Activated CD4-positive, CD25-positive, alpha-beta regulatory T cell (primary cell): ENCODE results near the gene CCL26.
"Not testable (repeated sequence)": the region's sequence is repeated elsewhere in the genome, so short reads cannot be mapped to it uniquely, and the experiment has no call there.

Experiments used
- DNase-seq, 4 experiments: peaks; one replicate each; lab custom pipeline; 2025; lab: John Stamatoyannopoulos, UW

The CCL26 gene

DNA sequence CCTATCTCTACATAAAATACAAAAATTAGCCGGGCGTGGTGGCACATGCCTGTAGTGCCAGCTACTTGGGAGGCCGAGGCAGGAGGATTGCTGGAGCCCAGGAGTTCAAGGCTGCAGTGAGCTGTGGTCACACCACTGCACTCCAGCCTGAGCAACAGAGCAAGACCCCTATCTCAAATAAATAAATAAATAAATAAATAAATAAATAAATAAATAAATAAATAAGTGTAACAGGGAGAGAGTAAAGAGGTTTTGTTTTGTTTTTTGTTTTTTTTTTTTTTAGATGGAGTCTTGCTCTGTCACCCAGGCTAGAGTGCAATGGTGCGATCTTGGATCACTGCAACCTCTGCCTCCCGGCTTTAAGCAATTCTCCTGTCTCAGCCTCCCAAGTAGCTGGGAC, 20.6 kb upstream of the CCL26 start:
- DNase-seq = not testable (repeated sequence)

DNA sequence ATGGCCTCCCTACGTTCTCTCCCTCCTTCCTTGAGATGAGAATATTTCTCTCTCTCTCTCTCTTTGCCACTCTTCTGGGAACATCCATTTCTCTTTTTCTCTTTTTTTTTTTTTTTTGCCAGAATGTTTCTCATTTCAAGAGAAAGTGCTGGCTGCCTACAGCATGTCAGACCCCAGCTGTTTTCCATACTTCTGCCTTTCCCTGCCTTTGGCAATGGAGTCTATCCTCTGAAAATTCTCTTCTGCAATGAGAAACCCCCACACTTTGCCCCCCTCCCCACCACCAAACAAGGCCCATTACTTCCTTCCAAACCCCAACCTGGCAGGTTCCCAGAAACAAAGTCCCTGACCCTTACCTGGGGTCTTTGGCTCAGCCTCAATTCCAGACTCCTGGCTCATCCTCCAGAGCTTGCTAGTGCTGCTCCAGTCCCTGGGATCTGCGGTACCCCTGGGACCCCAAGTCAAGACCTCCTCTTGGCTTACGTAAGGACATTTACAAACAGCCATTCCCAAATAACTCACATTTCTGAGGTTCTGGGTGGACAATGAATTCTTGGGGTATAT, 17.4 kb upstream of the CCL26 start:
- DNase-seq = no peak

DNA sequence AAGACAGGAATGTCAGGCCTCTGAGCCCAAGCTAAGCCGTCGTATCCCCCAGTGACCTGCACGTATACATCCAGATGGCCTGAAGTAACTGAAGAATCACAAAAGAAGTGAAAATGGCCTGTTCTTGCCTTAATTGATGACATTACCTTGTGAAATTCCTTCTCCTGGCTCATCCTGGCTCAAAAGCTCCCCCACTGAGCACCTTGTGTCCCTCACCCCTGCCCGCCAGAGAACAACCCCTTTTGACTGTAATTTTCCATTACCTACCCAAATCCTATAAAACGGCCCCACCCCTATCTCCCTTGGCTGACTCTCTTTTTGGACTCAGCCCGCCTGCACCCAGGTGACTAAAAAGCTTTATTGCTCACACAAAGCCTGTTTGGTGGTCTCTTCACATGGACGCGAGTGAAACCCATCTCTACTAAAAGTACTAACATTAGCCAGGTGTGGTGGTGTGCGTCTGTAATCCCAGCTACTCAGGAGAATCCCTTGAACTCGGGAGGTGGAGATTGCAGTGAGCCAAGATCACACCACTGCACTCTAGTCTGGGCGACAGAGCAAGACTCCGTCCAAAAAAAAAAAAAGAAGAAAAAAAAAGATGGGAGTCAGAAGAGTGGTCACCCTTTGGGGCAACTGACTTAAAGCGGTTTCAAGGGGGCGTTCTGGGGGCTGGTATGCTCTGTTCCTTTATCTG, 16.3 kb upstream of the CCL26 start:
- DNase-seq = not testable (repeated sequence)

DNA sequence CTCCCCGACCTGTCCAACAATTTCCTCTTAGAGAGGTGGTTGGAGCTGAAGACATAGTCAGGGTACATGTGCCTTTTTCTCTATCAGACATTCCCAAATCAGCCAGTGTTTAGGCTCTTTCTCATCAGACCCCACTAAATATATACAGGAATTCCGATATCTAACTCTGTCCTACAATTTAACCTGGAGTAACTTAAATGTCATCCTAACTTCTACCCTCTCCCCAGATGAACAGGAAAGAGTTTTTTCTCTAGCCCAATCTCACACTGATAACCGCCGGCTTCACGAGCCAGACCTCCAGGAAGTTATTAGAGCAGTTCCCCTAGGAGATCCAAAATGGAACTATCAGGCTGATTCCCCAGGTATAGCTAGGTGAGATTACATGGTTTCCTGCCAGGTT, 11.0 kb upstream of the CCL26 start:
- DNase-seq = not testable (repeated sequence)

DNA sequence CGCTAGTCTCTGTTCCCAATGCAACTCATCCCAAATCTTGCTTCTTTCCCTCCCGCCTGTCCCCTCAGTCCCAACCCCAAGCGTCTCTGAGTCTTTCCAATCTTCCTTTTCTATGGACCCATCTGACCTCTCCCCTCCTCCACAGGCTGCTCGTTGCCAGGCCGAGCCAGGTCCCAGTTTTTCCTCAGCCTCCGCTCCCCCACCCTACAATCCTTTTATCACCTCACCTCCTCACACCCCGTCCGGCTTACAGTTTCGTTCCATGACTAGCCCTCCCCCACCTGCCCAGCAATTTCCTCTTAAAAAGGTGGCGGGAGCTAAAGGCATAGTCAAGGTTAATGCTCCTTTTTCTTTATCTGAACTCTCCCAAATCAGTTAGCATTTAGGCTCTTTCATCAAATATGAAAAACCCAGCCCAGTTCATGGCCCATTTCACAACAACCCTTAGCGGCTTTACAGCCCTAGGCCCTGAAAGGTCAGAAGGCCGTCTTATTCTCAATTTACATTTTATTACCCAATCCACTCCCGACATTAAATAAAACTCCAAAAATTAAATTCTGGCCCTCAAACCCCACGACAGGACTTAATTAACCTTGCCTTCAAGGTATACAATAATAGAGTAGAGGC, 8.7 kb upstream of the CCL26 start:
- not testable (repeated sequence) for DNase-seq

DNA sequence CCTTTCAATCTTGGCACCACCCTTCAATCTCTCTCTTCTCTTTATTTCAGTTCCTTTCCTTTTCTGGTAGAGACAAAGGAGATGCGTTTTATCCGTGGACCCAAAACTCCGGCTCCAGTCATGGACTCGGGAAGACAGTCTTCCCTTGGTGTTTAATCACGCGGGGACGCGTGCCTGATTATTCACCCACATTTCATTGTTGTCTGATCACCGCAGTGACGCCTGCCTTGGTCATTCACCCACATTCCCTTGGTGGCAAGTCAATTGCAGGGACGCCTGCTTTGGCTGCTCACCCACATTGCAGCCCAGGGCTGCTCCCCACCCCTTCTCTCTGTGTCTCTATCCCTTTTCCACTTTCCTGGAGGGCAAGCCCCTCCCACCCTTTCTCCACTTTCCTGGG, 7.5 kb upstream of the CCL26 start:
- not testable (repeated sequence) for DNase-seq

DNA sequence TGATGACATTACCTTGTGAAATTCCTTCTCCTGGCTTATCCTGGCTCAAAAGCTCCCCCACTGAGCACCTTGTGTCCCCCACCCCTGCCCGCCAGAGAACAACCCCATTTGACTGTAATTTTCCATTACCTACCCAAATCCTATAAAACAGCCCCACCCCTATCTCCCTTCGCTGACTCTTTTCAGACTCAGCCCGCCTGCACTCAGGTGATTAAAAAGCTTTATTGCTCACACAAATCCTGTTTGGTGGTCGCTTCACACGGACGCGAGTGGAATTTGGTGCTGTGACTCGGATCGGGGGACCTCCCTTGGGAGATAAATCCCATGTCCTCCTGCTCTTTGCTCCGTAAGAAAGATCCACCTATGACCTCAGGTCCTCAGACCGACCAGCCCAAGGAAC, 7.0 kb upstream of the CCL26 start:
- not testable (repeated sequence) for DNase-seq

DNA sequence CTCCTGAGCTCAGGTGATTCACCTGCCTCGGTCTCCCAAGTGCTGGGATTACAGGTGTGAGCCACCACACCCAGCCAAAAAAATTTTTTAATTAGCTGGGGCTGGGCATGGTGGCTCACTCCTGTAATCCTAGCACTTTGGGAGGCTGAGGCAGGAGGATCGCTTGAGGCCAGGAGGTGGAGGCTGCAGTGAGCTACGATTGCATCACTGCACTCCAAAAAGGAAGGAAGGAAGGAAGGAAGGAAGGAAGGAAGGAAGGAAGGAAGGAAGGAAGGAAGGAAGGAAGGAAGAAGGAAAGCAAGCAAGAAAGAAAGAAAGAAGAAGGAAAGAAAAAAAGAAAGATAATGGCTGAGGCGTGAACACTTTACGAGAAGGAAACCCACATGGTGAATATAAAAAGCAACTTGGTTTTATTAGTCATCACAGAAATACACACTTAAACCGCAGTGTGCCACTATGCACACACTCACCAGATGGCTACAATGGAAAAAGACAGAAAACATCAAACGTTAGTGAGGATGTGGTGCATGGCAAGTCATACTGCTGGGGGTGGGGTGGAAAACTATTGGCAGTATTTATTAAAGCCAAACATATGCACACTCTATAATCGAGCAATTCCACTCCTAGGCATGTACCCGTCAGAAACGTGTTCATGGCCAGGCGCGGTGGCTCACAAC, 4.4 kb upstream of the CCL26 start:
- DNase-seq = peak in 1 of 4 experiments; percentile 7

DNA sequence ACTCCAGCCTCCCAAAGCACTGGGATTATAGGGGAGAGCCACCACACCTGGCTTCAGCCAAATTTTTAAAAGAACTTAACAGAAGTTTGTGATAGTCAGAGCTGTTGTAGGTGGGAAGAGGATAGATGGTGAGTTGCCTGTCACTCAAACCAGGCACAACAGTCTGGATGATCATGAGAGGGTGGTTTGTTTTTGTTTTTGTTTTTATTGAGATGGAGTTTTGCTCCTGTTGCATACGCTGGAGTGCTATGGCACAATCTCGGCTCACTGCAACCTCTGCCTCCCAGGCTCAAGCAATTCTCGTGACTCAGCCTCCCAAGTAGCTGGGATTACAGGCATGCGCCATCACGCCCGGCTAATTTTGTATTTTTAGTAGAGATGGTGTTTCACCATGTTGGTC, 1.9 kb upstream of the CCL26 start:
- not testable (repeated sequence) for DNase-seq

DNA sequence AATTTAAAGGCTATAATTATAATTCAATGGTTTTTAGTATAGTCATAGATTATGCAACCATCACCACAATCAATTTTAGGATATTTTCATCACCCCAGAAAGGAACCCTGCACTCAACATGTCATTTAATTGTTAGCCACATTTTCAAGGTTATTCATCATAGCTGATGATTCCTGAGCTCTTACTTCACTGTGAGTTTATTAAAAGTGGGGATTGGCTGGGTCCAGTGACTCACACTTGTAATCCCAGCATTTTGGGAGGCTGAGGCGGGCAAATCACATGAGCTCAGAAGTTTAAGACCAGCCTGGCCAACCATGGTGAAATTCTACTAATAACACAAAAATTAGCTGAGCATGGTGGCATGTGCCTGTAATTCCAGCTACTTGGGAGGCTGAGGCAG, 787 bp downstream of the CCL26 start:
- DNase-seq = no peak

DNA sequence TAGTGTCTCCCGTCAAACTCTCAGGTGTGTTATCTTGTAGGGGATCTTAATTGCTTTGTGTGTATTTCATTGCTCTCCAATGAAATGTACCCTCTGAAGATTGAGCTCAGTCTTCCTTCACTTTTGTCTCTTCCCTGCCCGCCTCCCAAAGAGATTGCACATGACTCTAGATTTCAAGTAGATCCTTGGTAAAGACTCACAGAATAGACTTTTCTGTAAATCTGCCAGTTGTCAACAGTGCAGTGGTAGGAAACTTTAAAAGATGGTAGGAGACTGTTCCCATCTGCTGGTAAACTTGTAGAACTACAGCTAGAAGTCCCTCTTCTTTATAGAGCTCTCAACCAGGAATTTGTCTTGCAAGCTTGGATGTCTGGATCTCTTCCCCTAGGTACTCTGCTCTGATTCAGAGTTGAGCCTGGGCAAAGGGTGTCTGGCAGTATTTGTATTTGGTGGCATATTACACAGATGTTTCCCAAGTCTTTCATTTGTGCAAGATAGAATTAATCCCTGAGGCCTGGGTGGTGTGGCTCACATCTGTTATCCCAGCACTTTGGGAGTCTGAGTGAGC, 9.6 kb downstream of the CCL26 start:
- no peak for DNase-seq

DNA sequence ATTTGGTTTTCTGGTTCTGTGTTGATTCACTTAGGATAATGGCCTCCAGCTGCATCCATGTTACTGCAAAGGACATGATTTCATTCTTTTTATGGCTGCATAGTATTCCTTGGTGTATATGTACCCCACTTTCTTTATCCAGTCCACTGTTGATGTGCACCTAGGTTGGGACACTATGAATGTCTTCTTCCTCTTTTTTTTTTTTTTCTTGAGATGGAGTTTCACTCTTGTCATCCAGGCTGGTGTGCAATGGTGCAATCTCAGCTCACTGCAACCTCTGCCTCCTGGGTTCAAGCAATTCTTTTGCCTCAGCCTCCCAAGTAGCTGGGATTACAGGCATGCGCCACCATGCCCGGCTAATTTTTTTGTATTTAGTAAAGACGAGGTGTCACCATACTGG, 10.2 kb downstream of the CCL26 start:
- not testable (repeated sequence) for DNase-seq

DNA sequence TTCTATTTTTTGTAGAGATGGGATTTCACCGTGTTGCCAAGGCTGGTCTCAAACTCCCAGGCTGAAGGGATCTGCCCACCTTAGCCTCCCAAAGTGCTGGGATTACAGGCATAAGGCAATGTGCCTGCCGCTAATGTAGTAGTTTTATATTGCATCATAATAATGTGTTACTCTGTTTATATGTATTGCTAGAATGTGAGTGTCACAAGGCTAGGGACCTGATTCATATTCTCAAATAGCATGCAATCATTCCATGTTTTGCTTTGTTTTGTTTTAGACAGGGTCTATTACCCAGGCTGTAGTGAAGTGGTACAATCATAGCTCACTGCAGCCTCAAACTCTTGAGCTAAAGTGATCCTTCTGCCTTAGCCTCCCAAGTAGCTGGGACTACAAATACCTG, 13.5 kb downstream of the CCL26 start:
- DNase-seq = no peak

DNA sequence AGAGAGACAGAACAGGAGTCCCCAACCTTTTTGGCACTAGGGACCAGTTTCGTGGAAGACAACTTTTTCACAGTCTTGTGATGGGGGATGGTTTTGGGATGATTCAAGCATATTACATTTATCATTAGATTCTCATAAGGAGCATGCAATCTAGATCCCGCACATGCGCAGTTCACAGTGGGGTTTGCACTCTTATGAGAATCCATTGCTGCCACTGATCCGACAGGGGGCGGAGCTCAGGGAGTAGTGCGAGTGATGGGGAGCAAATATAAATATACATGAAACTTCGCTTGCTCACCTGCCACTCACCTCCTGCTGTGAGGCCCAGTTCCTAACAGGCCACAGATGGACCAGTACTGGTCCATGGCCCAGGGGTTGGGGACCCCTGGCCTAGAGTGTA, 14.2 kb downstream of the CCL26 start:
- no peak for DNase-seq

DNA sequence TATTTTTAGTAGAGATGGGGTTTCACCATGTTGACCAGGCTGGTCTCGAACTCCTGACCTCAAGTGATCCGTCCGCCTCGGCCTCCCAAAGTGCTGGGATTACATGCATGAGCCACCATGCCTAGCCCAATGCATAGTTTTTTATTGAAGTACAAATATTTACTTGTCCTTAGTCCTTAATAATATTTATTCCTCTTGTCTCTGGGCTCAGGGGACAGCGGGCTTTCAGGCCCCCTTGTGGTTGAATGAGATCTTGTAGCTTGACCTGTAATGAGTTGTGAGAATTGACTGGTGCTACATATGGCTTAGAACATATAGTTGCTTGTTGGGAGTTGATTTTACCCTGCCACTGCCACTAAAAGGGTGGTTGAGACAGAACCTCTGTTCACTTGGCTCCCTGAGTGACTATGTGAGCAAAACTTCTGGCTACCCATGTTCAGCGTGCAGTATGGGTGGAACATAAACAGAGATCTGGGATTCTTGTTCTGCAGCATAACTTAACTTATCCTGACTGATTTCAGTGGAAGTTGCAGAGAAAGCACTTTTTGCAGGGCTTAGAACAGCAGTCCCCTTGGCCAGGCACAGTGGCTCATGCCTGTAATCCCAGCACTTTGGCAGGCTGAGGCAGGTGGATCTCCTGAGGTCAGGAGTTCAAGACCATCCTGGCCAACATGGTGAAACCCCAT, 14.9 kb downstream of the CCL26 start:
- no peak for DNase-seq

DNA sequence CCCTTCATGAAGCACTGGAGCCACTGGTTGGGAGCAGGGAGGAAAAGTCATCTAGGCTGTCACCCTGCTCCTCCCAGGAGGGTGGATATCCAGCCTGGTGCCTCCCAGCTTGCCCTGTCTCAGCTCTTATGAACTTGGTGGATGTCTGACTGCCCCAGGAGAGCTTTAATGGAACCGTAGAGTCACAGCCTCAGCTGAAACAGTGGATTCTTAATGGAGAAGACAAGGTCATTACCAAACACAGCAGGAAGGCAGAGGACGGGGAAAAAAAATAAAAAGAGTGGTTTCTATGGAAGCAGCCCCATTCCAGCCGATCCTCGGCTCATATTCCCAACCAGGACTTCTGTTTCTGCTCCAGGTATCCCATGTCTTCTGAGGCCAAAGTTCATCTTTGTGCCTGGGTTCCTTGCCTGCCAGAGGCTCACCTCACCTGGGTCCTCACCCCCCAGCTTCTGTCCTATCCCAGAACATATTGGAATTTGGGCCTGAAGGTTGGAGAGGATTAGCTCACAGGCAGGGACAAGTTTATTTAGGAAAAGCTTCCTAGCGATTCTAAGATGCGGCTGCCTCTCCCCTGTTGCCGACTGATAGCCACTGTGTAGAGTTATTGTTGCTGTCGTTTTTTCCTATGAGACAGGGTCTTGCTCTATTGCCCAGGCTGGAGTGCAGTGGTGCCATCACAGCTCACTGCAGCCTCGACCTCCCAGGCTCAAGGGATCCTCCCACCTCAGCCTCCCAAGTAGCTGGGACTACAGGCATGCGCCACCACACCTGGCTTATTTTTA, 15.6 kb downstream of the CCL26 start:
- DNase-seq = no peak

DNA sequence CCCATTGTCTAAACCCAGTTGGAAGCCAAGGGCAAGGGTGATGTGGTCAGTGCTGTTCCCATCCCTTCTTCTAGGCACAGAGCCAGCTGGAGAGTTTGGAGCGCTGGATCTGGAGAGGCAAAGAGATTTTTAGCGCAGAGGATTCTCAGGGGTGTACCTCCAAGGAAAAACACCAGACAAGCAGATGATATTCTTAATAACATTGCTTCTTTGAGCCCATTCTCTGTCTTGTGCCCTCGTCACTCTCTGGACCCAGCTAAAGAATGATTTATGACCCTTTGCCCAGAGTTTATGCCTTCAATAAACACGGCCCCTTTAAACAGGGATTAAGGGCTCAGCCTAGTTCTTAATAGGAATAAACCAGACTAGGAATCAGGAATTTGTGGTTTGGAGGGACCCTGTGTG, 28.6 kb downstream of the CCL26 start:
- no peak for DNase-seq

DNA sequence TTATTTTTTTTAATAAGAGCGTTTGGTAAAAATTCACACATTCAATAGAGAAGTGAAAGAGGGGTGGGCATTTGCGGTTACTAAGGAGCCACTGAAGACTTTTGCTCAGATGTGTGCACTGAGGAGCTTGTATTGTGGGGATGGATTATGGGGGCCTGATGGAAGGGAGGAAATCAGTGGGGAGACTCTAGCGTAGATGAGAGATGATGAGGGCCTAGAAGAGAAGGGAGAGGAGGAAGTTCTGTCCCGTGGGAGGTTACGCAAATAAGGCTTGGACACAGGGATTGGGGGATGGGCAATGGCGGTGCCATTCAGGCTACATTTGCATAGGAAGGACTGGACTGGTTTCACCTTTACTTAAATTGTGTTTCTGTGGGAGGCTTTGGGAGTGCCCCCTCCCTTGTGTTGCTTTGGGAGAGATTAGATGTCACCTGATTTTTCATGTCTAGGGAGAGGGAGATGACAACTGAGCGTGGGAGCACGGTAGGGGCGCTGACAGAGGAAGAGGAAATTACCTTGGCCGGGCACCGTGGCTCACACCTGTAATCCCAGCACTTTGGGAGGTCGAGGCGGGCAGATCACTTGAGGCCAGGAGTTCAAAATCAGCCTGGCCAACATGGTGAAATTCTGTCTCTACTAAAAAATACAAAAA, 31.0 kb downstream of the CCL26 start:
- DNase-seq = no peak

DNA sequence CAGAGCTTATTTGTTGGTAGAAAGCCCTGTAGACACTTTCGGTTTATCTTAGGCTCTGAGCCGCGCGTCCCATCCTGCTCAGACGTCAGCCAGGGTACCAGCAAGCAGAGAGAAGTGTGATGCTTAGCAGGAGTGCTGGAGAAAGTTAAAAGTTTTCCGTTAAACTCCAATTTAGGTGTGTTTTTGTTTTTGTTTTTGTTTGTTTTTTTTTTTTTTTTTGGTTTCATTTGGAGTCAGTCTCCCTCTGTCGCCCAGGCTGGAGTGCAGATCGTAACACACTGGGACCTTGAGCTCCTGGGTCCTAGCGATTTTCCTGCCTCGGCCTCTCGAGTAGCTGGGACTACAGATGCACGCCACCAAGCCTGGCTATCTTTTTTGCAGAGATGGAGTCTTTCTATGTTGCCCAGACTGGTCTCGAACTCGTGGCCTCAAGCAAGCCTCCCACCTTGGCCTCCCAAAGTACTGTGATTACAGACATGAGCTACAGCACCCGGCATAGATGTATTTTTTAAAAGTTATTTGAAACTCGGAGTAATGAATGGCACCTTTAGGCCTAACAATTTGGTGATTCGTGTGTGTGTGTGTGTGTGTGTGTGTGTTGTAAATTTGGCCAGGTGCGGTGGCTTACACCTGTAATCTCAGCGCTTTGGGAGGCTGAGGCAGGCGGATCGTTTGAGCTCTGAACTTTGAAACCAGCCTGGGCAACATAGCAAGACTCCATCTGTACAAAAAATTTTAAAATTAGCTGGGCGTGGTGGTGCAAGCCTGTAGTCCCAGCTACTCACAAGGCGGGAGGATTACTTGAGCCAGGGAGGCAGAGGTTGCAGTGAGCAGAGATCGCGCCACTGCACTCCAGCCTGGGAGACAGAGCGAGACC, 32.0 kb downstream of the CCL26 start:
- no peak for DNase-seq
